Cardiac fibroblast (primary cell): ENCODE measurements around the gene EIF5A.
A peak's percentile ranks its signal among the peaks of the same experiment; 100 is the strongest.

Source experiments
- DNase-seq, 2 donors: peaks; one replicate each; pipeline versions ENCODE4 v3.0.0 to v3.0.0-alpha.2; 2010; ENCODE audit warnings: low read depth in 2 of 2
- H3K4me3 ChIP-seq, 2 donors: replicated peaks in 1 of 2; 1 replicate in 1 of 2; 2 replicates in 1 of 2; pipeline ENCODE4 v1.5.1; 2011; ENCODE audit warnings: low read depth in 2 of 2, low read length in 2 of 2, mild to moderate bottlenecking in 2 of 2, moderate library complexity in 1 of 2
- TF ChIP-seq, protein P1 (sequence below): IDR thresholded peaks from one replicate; pipeline ENCODE4 v1.5.1; 2011; ENCODE audit warnings: low read depth, mild to moderate bottlenecking, low read length, inconsistent platforms

Gene EIF5A

DNA sequence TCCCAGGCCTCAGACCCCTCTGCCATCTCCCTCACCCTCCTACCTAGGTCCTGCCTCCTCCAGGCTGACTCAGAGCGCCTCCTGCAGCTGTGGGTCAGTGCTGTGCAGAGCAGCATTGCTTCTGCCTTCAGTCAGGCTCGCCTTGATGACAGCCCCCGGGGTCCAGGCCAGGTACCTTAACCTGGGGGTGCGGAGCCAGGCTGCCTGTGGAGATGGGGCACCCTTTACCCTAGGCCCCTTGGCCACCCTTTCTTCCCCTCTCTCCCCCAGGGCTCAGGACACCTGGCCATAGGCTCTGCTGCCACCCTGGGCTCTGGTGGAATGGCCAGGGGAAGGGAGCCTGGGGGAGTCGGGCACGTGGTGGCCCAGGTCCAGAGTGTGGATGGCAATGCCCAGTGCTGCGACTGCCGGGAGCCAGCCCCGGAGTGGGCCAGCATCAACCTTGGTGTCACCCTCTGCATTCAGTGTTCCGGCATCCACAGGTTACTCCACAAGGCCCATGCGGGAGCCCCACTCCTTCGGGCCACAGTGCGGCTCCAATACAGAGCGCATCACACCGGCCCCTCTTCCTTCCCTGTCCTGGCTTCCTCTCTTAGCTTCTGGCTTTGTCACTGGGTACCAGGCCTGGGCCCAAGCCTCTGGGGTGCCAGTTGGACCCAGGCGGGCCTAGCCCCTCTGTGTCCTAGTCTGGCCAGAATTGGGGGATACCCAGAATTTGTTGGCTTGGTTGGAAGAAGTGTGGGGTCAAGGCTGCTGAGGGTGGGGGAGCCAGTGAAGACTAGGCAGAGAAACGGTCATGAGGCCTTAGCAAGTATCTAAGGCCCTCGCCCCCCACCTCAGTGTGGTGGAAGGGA lies 39.6 kb downstream of the EIF5A start:
- TF ChIP-seq, protein P1, sequence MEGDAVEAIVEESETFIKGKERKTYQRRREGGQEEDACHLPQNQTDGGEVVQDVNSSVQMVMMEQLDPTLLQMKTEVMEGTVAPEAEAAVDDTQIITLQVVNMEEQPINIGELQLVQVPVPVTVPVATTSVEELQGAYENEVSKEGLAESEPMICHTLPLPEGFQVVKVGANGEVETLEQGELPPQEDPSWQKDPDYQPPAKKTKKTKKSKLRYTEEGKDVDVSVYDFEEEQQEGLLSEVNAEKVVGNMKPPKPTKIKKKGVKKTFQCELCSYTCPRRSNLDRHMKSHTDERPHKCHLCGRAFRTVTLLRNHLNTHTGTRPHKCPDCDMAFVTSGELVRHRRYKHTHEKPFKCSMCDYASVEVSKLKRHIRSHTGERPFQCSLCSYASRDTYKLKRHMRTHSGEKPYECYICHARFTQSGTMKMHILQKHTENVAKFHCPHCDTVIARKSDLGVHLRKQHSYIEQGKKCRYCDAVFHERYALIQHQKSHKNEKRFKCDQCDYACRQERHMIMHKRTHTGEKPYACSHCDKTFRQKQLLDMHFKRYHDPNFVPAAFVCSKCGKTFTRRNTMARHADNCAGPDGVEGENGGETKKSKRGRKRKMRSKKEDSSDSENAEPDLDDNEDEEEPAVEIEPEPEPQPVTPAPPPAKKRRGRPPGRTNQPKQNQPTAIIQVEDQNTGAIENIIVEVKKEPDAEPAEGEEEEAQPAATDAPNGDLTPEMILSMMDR, result no peak
- no peak for DNase-seq
- no peak overlapping the region for H3K4me3 ChIP-seq

DNA sequence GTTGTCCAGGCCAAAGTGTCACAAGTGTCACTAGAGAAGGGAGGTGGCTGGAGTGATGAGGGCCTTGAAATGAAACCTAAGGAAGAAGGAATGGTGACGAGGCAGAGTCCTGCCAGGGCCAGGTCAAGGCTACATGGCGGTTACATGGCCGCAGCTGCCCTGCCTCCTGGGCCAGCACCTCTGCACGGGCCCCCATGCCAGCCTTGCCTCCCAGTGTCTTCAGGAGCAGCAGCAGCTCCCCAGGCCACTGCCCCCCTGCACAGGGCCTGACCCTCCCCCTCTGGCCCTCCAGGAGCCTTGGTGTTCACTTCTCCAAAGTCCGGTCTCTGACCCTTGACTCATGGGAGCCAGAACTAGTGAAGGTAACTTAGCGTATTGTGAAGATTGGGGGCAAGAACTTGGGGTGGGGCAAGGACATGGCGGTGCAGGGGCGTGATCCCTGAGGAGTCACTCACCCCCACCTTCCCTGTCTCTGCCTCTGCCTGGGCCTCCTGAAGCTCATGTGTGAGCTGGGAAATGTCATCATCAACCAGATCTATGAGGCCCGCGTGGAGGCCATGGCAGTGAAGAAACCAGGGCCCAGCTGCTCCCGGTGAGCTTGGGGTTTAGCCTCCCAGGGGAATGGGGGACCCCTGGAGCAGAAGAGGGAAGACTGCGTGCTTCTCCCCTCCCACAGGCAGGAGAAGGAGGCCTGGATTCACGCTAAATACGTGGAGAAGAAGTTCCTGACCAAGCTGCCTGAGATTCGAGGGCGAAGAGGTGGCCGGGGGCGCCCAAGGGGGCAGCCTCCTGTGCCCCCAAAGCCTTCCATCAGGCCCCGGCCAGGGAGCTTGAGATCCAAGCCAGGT lies 40.4 kb downstream of the EIF5A start:
- TF ChIP-seq, protein P1, result no peak
- H3K4me3 ChIP-seq, result no peak overlapping the region
- DNase-seq, result peak in 1 of 2 donors; percentile 18

DNA sequence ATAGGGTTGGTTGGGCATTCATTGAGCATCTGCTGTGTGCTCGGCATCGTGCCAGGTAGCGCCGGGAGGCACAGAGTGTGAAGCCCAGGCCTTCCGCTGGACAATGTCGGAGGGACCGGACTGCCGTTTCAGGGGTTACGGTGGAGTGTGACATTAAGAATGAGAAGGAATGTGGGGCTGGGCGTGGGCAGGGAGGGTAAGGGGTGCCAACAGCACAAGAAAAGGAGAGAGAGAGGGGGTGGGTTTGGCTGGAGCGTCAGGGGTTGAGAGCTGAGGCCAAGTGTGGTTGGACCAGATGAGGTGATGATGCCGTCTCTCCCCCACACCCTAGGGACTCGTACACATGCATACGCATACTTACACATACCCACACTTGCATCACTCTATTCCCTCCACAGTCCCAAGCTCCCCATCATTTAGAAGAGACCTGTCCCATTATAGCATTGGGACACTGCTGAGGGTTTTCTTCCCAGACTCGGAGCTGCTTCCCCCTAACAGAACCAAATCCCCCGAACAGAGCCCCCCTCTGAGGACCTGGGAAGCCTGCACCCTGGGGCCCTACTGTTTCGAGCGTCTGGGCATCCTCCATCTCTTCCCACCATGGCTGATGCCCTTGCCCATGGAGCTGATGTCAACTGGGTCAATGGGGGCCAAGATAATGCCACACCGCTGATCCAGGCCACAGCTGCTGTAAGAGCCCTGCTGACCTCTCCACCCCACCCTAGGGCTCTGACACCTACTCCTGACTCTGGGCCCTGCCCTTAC lies 41.2 kb downstream of the EIF5A start:
- H3K4me3 ChIP-seq, result no peak overlapping the region
- TF ChIP-seq, protein P1, result no peak
- DNase-seq, result peak; percentile 48 to 80

DNA sequence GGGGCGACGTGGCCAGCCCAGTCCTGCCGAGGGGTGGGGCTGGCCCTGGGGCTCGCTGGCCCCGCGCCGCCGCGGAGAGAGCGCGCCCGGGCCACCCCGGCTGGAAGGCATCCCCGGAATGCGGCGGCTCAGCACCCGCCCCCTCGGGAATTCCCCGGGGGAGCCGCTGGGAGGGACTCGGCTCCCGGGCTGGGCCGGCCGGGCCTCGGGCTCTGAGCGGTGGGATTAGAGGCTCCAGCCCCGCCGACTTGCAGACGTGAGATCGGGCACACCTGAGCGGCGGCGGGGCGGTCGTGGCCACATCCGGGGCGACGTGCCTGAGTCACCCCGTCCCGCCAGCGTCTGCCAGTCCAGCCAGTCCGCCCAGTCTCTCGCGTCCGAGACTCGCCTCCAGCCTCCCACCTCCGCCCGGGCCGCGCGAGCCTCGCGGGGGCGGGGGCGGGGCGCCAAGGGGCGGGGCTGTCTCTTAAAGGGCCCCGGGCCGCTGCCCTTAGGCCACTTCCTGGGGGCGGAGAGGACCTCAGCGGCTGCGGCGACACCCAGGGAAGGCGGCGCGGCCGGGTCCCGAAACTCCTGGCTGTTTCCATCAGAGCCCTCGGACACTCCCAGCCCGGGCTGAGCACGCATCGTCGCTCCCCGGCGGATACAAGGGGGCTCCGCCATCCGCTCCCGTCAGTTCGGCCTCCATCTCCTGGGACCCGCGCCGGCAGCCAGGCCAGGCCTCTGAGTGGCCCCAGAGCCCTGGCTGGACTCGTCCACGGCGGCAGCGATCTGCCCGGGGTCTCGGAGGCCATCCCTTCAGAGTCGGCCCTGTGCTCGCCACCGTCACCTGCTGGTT lies 44.5 kb downstream of the EIF5A start, which contains the start of gene KCTD11:
TSS of gene KCTD11 (plus strand) at position 498 of the 838 bp plus-strand sequence.
- peak; percentile 92 to 95 for DNase-seq
- peak within 1 kb of the TSS; percentile 88 to 94 for H3K4me3 ChIP-seq
- TF ChIP-seq, protein P1, result peak; percentile 58

DNA sequence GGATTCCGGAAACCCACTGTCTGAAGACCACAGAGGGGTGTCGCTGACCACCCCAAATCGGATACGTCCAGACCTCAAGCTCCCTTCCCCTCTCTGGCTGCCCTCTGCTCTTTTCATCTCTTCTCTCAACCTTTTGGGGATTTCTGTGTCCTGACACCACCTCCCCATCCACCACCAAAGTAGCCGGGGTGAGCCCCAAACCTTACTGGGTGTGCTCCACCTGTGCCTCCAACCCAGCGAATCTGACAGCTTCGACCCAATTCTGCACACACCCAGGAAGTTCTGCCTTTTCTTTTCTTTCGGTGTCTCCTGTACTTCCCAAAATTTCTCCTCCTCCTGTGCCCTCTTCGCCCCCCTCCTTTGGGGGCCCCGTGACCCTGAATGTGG lies 45.1 kb downstream of the EIF5A start:
- peak overlapping the region; percentile 88 to 94 for H3K4me3 ChIP-seq
- TF ChIP-seq, protein P1, result no peak
- no peak for DNase-seq
